D341Med (cell line): ENCODE measurements around the gene CWF19L1.

Experiments used
- DNase-seq: peaks from one replicate; pipeline ENCODE4 v3.0.0; 2012; ENCODE audit warnings: low spot score

The CWF19L1 gene

GRCh38 chr10:100182908-100183307, 84.5 kb downstream of the CWF19L1 start:
- no peak for DNase-seq
